NB4 (cell line): ENCODE data around the gene HHIPL1.
A peak's percentile ranks its signal among the peaks of the same experiment; 100 is the strongest.

Experiments used
- DNase-seq: peaks from one replicate; pipeline ENCODE4 v3.0.0; 2010; ENCODE audit warnings: low read depth
- H3K4me3 ChIP-seq: one replicate; pipeline ENCODE4 v1.5.1; 2011; ENCODE audit warnings: mild to moderate bottlenecking, low read depth, low read length, moderate library complexity
- MYC ChIP-seq: IDR thresholded peaks from 2 replicates; pipeline ENCODE4 v1.6.1; 2011; ENCODE audit warnings: low read depth, low read length
- POLR2A ChIP-seq: IDR thresholded peaks from 2 replicates; pipeline ENCODE4 v1.6.1; 2011; ENCODE audit warnings: mild to moderate bottlenecking; ENCODE audit not compliant: insufficient read length; ENCODE audit errors: extremely low read depth
- TF ChIP-seq, protein P1 (sequence below): IDR thresholded peaks from 2 replicates; pipeline ENCODE4 v1.6.1; 2011; ENCODE audit warnings: low read depth, low read length
- TF ChIP-seq, protein P2 (sequence below): IDR thresholded peaks from one replicate; pipeline ENCODE4 v1.5.1; 2012; ENCODE audit warnings: low read depth, low read length

Gene HHIPL1

DNA sequence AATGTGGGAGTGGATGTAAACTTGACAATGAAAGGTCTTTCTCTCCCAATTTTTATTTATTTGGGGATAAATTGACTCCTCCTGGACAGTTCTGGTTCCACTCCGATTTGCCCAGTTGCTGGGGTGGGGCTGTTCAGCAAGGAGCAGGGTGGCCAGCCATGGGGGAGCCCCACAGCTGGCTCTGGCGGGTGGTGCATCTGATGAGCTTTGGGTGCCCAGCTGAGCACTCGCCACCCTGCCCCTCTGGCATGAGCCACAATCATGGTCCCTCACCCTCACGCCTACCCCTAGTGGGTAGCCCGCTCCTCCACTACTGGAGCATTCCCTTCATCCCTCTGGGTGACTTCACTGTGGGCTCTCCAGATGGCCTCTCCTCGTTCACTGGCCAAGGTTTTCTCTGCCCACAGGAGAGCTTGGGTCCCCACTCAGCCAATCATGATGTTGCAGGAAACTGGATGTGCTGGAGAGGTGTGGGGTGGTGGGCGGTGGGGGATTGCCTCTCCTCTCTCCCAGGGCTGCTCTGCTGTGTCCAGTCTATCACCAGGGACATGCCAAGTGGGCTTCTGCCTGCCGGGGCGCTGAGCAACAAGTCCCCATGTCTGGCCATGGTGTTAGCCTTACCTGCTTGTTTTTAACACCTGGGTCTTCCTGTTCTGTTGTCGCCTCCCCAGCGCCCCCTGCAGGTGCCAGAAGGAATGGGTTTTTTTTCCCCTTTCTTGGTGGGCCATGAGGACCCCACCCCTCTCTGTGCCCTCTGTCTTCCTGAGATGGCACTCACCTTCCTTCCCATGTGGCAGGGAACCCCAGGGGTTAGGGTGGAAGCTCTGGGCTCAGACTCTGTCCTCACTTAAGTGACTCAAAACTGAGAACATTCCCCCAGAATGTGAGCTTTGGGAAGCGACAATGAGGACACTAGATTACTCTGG lies 42.6 kb downstream of the HHIPL1 start:
- TF ChIP-seq, protein P1, sequence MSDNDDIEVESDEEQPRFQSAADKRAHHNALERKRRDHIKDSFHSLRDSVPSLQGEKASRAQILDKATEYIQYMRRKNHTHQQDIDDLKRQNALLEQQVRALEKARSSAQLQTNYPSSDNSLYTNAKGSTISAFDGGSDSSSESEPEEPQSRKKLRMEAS = no peak
- TF ChIP-seq POLR2A = no peak
- TF ChIP-seq MYC = no peak
- TF ChIP-seq, protein P2, sequence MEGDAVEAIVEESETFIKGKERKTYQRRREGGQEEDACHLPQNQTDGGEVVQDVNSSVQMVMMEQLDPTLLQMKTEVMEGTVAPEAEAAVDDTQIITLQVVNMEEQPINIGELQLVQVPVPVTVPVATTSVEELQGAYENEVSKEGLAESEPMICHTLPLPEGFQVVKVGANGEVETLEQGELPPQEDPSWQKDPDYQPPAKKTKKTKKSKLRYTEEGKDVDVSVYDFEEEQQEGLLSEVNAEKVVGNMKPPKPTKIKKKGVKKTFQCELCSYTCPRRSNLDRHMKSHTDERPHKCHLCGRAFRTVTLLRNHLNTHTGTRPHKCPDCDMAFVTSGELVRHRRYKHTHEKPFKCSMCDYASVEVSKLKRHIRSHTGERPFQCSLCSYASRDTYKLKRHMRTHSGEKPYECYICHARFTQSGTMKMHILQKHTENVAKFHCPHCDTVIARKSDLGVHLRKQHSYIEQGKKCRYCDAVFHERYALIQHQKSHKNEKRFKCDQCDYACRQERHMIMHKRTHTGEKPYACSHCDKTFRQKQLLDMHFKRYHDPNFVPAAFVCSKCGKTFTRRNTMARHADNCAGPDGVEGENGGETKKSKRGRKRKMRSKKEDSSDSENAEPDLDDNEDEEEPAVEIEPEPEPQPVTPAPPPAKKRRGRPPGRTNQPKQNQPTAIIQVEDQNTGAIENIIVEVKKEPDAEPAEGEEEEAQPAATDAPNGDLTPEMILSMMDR = peak; percentile 69
- no peak overlapping the region for H3K4me3 ChIP-seq
- DNase-seq = no peak

DNA sequence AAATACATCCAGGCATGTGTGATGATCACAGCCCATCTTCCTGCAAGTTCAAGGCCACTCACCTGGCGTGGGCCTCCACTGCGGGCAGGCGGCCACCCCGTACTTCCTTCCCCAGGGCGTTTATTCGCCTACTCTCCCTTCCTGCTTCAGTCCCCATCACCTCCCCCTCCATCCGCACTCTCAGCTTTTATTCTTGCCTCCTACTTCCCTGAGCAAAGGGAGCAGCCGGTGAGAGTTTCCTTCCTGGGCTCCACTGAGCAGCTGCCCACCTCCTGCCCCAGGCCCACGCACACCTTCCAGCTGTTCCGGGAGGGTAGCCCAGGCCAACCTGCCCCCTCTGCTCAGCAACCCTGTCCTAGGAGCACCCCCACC lies 43.3 kb downstream of the HHIPL1 start:
- TF ChIP-seq MYC (no peak), POLR2A (no peak)
- TF ChIP-seq, protein P2 = no peak
- TF ChIP-seq, protein P1 = no peak

DNA sequence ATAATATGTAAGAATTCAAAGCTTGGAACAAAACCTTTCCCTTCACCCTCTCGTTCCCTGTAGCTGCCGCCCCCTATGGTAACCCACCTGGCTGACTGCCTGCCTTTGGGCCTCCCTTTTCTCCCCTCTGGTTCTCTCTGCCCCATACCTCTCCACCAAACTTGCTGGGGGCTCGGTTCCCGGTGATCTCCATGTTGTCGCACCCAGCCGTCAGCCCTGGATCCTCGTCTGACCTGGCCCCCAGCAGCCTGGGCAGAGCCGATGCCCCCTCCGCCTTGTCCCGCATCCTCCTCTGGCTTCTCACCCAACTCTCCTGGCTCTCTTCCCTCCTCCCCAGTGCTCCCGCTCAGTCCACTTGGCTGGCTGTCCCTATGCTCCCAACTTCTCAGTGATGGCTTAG lies 43.7 kb downstream of the HHIPL1 start:
- no peak overlapping the region for H3K4me3 ChIP-seq
- no peak for DNase-seq
- TF ChIP-seq, protein P1 = no peak
- TF ChIP-seq MYC (no peak), POLR2A (no peak)
- TF ChIP-seq, protein P2 = no peak

More for the DNA sequence above, 43.3 kb downstream of the HHIPL1 start:
- no peak for DNase-seq
- H3K4me3 ChIP-seq = no peak overlapping the region

DNA sequence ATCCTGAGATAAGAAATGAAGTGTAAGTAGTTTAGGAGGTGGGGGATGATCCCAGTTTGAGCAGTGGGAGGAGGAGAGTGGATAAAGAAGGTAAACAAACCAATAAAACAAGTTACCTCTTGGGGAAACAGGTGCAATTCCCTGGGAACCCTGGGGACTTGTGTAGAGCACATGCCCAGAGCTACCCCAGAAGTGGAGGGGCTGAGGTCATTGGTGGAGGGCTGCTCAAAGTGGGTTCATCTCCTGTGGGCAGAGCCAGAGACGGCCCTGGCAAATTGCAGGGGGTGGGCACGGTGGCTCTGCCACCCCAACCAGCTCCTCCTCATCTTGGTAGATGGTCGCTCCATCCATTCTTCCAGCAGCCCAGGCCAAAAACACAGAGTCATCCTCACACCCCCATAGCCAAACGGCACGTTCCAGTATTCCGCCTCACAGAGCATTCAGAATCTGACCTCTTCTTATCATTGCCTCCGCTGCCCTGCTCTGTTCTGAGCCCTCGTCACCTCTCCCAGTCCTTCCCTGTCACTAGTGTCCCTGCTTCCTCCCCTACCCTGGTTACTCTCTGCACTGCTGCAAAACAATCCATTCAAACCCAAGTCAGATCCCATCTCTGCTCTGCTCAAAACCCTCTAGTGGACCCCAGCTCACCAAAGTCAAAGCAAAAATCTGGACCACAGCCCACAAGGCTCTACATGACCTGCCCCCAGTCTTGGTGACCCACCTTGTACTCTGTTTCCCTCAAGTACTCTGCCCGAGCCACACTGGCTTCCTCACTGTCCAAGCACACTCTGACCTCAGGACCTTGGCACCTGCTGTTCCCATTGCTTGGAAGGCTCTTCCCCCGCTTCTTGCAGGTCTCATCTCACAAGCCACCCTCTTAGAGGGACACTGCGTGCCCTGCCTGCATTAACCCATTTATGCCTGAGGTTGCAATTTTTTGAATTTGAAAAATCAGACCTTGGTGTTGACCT lies 44.6 kb downstream of the HHIPL1 start:
- no peak for TF ChIP-seq MYC
- TF ChIP-seq, protein P1 = no peak
- no peak for TF ChIP-seq POLR2A
- TF ChIP-seq, protein P2 = no peak
- DNase-seq = no peak
- no peak overlapping the region for H3K4me3 ChIP-seq

DNA sequence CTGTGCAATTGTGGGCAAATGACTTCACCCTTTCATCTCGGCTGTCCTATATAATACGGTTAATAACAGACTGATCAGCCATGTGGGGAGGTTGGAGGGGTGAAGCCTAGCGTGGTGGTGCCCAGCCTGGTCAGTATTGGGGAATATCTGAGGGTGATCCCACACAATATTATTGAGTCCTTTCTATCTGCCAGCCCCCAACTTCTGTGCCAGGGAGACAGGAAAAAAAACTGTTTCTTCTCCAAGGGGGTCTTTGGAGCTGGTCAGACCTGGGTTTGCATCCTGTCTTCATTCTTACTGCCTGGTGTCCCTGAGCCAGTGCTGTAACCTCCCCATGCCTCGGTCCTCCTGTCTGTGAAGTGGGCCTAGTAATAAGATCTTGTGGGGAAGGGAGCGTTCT lies 45.7 kb downstream of the HHIPL1 start:
- no peak overlapping the region for H3K4me3 ChIP-seq
- TF ChIP-seq, protein P2 = no peak
- TF ChIP-seq, protein P1 = no peak
- no peak for TF ChIP-seq MYC
- no peak for TF ChIP-seq POLR2A
- no peak for DNase-seq
